Sigmoid colon (tissue), 7 donors: ENCODE measurements around the gene C4A. TPM values are rescaled to one million over a fixed set of nuclear protein-coding genes. Genes with fewer than 3 reads are reported as not detected.
"Not testable (repeated sequence)": the region's sequence is repeated elsewhere in the genome, so short reads cannot be mapped to it uniquely, and the experiment has no call there.

Experiments used
- DNase-seq: peaks from one replicate; pipeline ENCODE4 v3.0.0-alpha.2; 2019
- H3K27ac ChIP-seq, 4 donors: fragments of 200-600 bp; sonication (generic); one replicate each; pipeline ENCODE4 v1.5.1; 2016 to 2019; ENCODE audit warnings: mild to moderate bottlenecking in 1 of 4
- H3K27me3 ChIP-seq, 3 donors: fragments of 200-600 bp; sonication (generic); one replicate each; pipeline ENCODE4 v1.5.1; 2019; ENCODE audit warnings: mild to moderate bottlenecking in 1 of 3
- H3K36me3 ChIP-seq, 4 donors: fragments of 200-600 bp; sonication (generic); one replicate each; pipeline ENCODE4 v1.5.1; 2016 to 2019
- H3K4me1 ChIP-seq, 4 donors: fragments of 200-600 bp; sonication (generic); one replicate each; pipeline ENCODE4 v1.5.1; 2017 to 2019
- H3K4me3 ChIP-seq, 4 donors: fragments of 200-600 bp; sonication (generic); one replicate each; pipeline ENCODE4 v1.5.1; 2017 to 2019; ENCODE audit warnings: mild to moderate bottlenecking in 2 of 4, moderate library complexity in 1 of 4
- H3K9me3 ChIP-seq, 4 donors: fragments of 200-600 bp in 3 of 4; sonication (generic) in 3 of 4; one replicate each; pipeline versions ENCODE4 v1.5.1 to v1.6.1; 2013 to 2019
- CTCF ChIP-seq, 4 experiments: fragments of 450-650 bp in 3 of 4; fragments of 200-600 bp in 1 of 4; IDR thresholded peaks; one replicate each; pipeline ENCODE4 v1.5.1; 2016 to 2019; ENCODE audit warnings: antibody characterized with exemption in 4 of 4, mild to moderate bottlenecking in 3 of 4, moderate library complexity in 2 of 4
- EP300 ChIP-seq, 4 donors: sonication (generic); formaldehyde crosslinking; IDR thresholded peaks; one replicate each; pipeline ENCODE4 v1.6.1; 2017; ENCODE audit warnings: antibody characterized with exemption in 4 of 4
- POLR2A ChIP-seq, 2 donors: fragments of 450-650 bp; IDR thresholded peaks; one replicate each; pipeline ENCODE4 v1.6.1; 2016; ENCODE audit warnings: antibody characterized with exemption in 2 of 2, mild to moderate bottlenecking in 2 of 2, moderate library complexity in 2 of 2
- POLR2AphosphoS5 ChIP-seq, 4 donors: sonication (generic); formaldehyde crosslinking; IDR thresholded peaks; one replicate each; pipeline ENCODE4 v1.6.1; 2017; ENCODE audit warnings: antibody characterized with exemption in 4 of 4
- WGBS, 2 donors: extraction: QIAGEN DNeasy Blood & Tissue Kit; methylation state at CpG; one replicate each; pipeline ENCODE4 v1.1.7; 2013; 5-methylcytosine and 5-hydroxymethylcytosine counted together
- intact Hi-C: fragments of 100-400 bp; cut with DNase I; formaldehyde crosslinking; loops from one replicate; pipeline ENCODE4 v1.15.1; 2023
- polyA plus RNA-seq, 3 donors: library from polyadenylated mRNA; stranded (reverse); fragments of 200-250 nt; gene quantifications; one replicate each; pipeline ENCODE4 v1.2.3, GENCODE V29; 2013
- small RNA-seq, 3 donors: library from RNA; depleted of rRNA; stranded (forward); fragments of <200 nt; gene quantifications; one replicate each; pipeline ENCODE3, GENCODE V24; 2016
- total RNA-seq, 4 donors: library from RNA; depleted of rRNA; stranded (reverse); fragments of >200 nt; gene quantifications; one replicate each; pipeline ENCODE4 v1.1.0, GENCODE V29; 2016
- donor health status: healthy with polysubstance abuse.
- donor health status: Bipolar disorder and iron deficiency.
- donor health status: healthy.

C4A gene
- total and polyA plus RNA-seq, 7 donors = 2.3 to 254 (median 63.4) TPM

DNA sequence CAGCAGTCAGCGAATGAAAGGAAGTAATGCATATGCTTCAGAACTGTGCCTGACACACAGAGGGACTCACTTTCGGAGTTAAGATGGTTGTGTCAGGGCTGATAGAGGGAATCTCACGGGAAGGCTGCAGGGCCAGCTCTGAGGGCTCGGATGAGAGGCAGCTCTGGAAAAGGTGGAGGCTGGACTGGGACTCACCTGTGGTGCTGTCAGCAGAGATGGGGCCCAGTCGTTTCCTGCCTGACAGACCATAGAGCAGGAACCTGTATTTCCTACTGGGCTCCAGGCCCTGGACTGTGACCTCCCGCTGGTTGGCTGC is 65.6 kb downstream of the C4A start:
- whole genome bisulfite sequencing, 2 donors = 80 to 81% methylated on average over 6 of the region's 6 CpGs
- Histone ChIP-seq H3K4me1 (peaks cover 0 to 29% (median 27%) of the 10 kb centered on the region in 4 donors), H3K9me3 (no peaks in the 10 kb centered on the region), H3K27me3 (no peaks in the 10 kb centered on the region), H3K4me3 (no peak overlapping the region), H3K36me3 (no peaks in the 10 kb centered on the region), H3K27ac (peak overlapping the region; percentile 54 to 83 (median 66))
- TF ChIP-seq POLR2A (IDR thresholded peaks at IDR 0.05) = no peak
- no peak for TF ChIP-seq EP300 (IDR thresholded peaks at IDR 0.05)
- TF ChIP-seq POLR2AphosphoS5 (IDR thresholded peaks at IDR 0.05) = no peak
- no peak for TF ChIP-seq CTCF (IDR thresholded peaks at IDR 0.05)
- intact Hi-C loops = loop anchor here (10.0 kb wide), 2 partner anchors 67 to 107 kb away; partner anchors contain the start of genes PPT2 and PRRT1
- peak; percentile 66 for DNase-seq

- intact Hi-C loops = loop anchor here (10.0 kb wide), 2 partner anchors 67 to 107 kb away; partner anchors contain the start of genes PPT2 and PRRT1
- Histone ChIP-seq H3K9me3 (no peaks in the 10 kb centered on the region), H3K36me3 (no peaks in the 10 kb centered on the region), H3K4me1 (peaks cover 0 to 29% (median 27%) of the 10 kb centered on the region in 4 donors), H3K27me3 (no peaks in the 10 kb centered on the region), H3K27ac (peak overlapping the region; percentile 54 to 83 (median 66)), H3K4me3 (no peak overlapping the region)
- TF ChIP-seq POLR2A (IDR thresholded peaks at IDR 0.05) (no peak), CTCF (IDR thresholded peaks at IDR 0.05) (peak; percentile 72 to 93 (median 77)), EP300 (IDR thresholded peaks at IDR 0.05) (no peak), POLR2AphosphoS5 (IDR thresholded peaks at IDR 0.05) (no peak)
- 43 to 51% methylated on average over 42 of the region's 42 CpGs for WGBS, 2 donors
- peak; percentile 89 for DNase-seq
Observed at GRCh38 chr6:32047855-32048766, 66.3 kb downstream of the C4A start.

DNA sequence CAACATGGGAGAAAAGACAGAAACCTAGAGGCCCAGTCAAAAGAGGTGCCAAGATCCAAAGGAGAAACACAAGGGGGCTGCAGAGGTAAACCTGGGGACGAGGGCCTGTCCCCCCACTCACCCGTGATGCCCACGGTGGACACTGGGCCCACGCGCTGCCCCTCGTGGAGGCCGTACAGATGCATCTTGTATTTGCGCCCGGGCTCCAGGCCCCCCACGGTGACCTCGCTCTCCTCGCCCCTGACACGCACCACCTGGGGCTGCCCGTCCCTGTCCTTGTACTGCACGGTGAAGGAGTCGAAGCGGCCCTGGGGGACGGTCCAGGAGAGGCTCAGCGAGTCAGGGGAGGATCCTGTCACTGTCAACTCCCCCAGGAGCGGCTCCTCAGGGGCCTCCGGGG is 67.3 kb downstream of the C4A start:
- H3K9me3 ChIP-seq, H3K27me3 ChIP-seq, DNase-seq, H3K4me3 ChIP-seq, H3K36me3 ChIP-seq: not testable (repeated sequence)
- Histone ChIP-seq H3K27ac (peak overlapping the region in 3 of 4 donors; percentile 3 to 73 (median 54)), H3K4me1 (peaks cover 0 to 29% (median 27%) of the 10 kb centered on the region in 4 donors)
- WGBS, 2 donors = 94 to 96% methylated on average over 21 of the region's 21 CpGs
- intact Hi-C loops = loop anchor here (10.0 kb wide), 2 partner anchors 66 to 106 kb away; partner anchors contain the start of genes PPT2 and PRRT1

DNA sequence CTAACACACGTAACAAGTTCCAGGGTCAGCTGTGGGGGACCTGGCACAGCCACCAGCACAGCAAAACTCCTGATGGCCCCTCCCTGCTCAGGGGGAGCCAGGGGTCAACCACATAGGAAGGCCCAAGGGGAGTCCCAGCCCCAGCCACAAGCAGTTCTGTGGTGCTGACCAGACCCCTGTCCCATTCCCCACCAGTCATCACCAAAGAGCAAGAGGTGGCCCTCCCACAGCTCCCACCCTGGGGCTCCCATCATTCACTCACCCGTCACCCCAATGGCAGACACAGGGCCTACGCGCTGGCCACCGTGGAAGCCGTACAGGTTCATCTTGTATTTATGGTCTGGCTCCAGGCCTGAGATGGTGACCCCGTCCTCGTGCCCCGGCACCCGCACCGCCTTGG is 67.9 kb downstream of the C4A start:
- H3K9me3 ChIP-seq, DNase-seq, H3K36me3 ChIP-seq, H3K27me3 ChIP-seq, H3K4me3 ChIP-seq: not testable (repeated sequence)
- 87 to 94% methylated on average over 11 of the region's 11 CpGs for WGBS, 2 donors
- Histone ChIP-seq H3K27ac (peak overlapping the region in 2 of 4 donors; percentile 3 to 54), H3K4me1 (peaks cover 0 to 29% (median 27%) of the 10 kb centered on the region in 4 donors)
- intact Hi-C loops = loop anchor here (10.0 kb wide), 2 partner anchors 65 to 105 kb away; partner anchors contain the start of genes PPT2 and PRRT1

- Histone ChIP-seq H3K4me1 (peaks cover 0 to 29% (median 27%) of the 10 kb centered on the region in 4 donors), H3K27ac (no peak overlapping the region), H3K36me3 (no peaks in the 10 kb centered on the region), H3K4me3 (no peak overlapping the region), H3K9me3 (no peaks in the 10 kb centered on the region), H3K27me3 (no peaks in the 10 kb centered on the region)
- no peak for DNase-seq
- no peak for TF ChIP-seq POLR2AphosphoS5 (IDR thresholded peaks at IDR 0.05)
- no peak for TF ChIP-seq POLR2A (IDR thresholded peaks at IDR 0.05)
- no peak for TF ChIP-seq CTCF (IDR thresholded peaks at IDR 0.05)
- no peak for TF ChIP-seq EP300 (IDR thresholded peaks at IDR 0.05)
- intact Hi-C loops = no loop called here
- WGBS, 2 donors = 67 to 78% methylated on average over 5 of the region's 5 CpGs
Observed at GRCh38 chr6:32050562-32050961, 68.7 kb downstream of the C4A start.

Small RNA genes within 50 kb of the gene (small RNA-seq; reads per million reads assigned to genes)
- gene AL645922.1 = 0 reads per million in 3 donors

Other genes with a start within 250 kb of the C4A start
Only the 30 nearest of the 32 such genes appear.
- gene SAPCD1, start 219.4 kb upstream of the C4A start, total RNA-seq = 1 to 10 TPM in 3 of 4 donors, not detected in 1; 1.8 to 6.5 (median 4.2) TPM
- 1 to 10 TPM in 2 of 3 donors, not detected in 1; 1.2 to 8.7 TPM for gene SAPCD1, start 219.4 kb upstream of the C4A start, polyA plus RNA-seq
- gene VWA7, start 204.7 kb upstream of the C4A start, total RNA-seq = 1 to 10 TPM in 1 of 4 donors, under 1 TPM in 2, not detected in 1; 0.14 to 3.9 (median 0.71) TPM
- gene VWA7, start 204.7 kb upstream of the C4A start, polyA plus RNA-seq = 1 to 10 TPM; 2.8 to 6.0 (median 3.6) TPM
- 10 to 100 TPM; 16.0 to 36.2 (median 27.7) TPM for gene VARS1, start 186.3 kb upstream of the C4A start, total RNA-seq
- 10 to 100 TPM in 1 of 3 donors, 1 to 10 TPM in 2; 6.0 to 50.9 (median 6.0) TPM for gene VARS1, start 186.3 kb upstream of the C4A start, polyA plus RNA-seq
- gene LSM2, start 175.1 kb upstream of the C4A start, total RNA-seq = 10 to 100 TPM; 29.6 to 53.5 (median 48.1) TPM
- gene LSM2, start 175.1 kb upstream of the C4A start, polyA plus RNA-seq = 10 to 100 TPM; 28.4 to 94.7 (median 49.9) TPM
- 1 to 10 TPM; 1.1 to 2.3 (median 1.8) TPM for gene HSPA1L, start 166.8 kb upstream of the C4A start, total RNA-seq
- 1 to 10 TPM in 1 of 3 donors, under 1 TPM in 2; 0.23 to 1.2 (median 0.60) TPM for gene HSPA1L, start 166.8 kb upstream of the C4A start, polyA plus RNA-seq
- 100 to 1,000 TPM; 147 to 321 (median 168) TPM for gene HSPA1A, start 166.5 kb upstream of the C4A start, total RNA-seq
- 10 to 100 TPM; 39.0 to 70.1 (median 63.1) TPM for gene HSPA1A, start 166.5 kb upstream of the C4A start, polyA plus RNA-seq
- 100 to 1,000 TPM in 3 of 4 donors, 10 to 100 TPM in 1; 72.6 to 237 (median 113) TPM for gene HSPA1B, start 154.3 kb upstream of the C4A start, total RNA-seq
- gene HSPA1B, start 154.3 kb upstream of the C4A start, polyA plus RNA-seq = 100 to 1,000 TPM in 1 of 3 donors, 10 to 100 TPM in 2; 63.1 to 116 (median 64.3) TPM
- gene NEU1, start 119.2 kb upstream of the C4A start, total RNA-seq = 10 to 100 TPM; 31.3 to 43.2 (median 33.6) TPM
- 10 to 100 TPM; 15.0 to 41.1 (median 31.9) TPM for gene NEU1, start 119.2 kb upstream of the C4A start, polyA plus RNA-seq
- gene SLC44A4, start 103.1 kb upstream of the C4A start, total RNA-seq = 1 to 10 TPM in 2 of 4 donors, not detected in 2; 1.4 to 8.0 TPM
- gene SLC44A4, start 103.1 kb upstream of the C4A start, polyA plus RNA-seq = 100 to 1,000 TPM in 2 of 3 donors, 10 to 100 TPM in 1; 78.1 to 252 (median 106) TPM
- gene EHMT2, start 84.4 kb upstream of the C4A start, total RNA-seq = 10 to 100 TPM; 31.3 to 34.3 (median 33.8) TPM
- 10 to 100 TPM; 11.8 to 45.0 (median 17.4) TPM for gene EHMT2, start 84.4 kb upstream of the C4A start, polyA plus RNA-seq
- gene ZBTB12, start 80.0 kb upstream of the C4A start, total RNA-seq = 1 to 10 TPM in 3 of 4 donors, under 1 TPM in 1; 0.83 to 2.1 (median 1.1) TPM
- 1 to 10 TPM in 2 of 3 donors, under 1 TPM in 1; 0.92 to 4.3 (median 1.2) TPM for gene ZBTB12, start 80.0 kb upstream of the C4A start, polyA plus RNA-seq
- gene C2, start 54.3 kb upstream of the C4A start, total RNA-seq = 10 to 100 TPM in 3 of 4 donors, 1 to 10 TPM in 1; 4.9 to 17.7 (median 13.6) TPM
- 10 to 100 TPM; 10.2 to 39.2 (median 23.1) TPM for gene C2, start 54.3 kb upstream of the C4A start, polyA plus RNA-seq
- gene CFB, start 36.0 kb upstream of the C4A start, total RNA-seq = 10 to 100 TPM; 14.3 to 40.0 (median 28.7) TPM
- 100 to 1,000 TPM in 1 of 3 donors, 1 to 10 TPM in 2; 3.6 to 118 (median 9.5) TPM for gene CFB, start 36.0 kb upstream of the C4A start, polyA plus RNA-seq
- 10 to 100 TPM; 60.1 to 96.9 (median 75.8) TPM for gene NELFE, start 23.1 kb upstream of the C4A start, total RNA-seq
- 10 to 100 TPM; 52.5 to 73.5 (median 58.9) TPM for gene NELFE, start 23.1 kb upstream of the C4A start, polyA plus RNA-seq
- 10 to 100 TPM; 22.1 to 73.4 (median 33.4) TPM for gene SKIC2, start 22.9 kb upstream of the C4A start, total RNA-seq
- 10 to 100 TPM; 25.0 to 68.2 (median 30.6) TPM for gene SKIC2, start 22.9 kb upstream of the C4A start, polyA plus RNA-seq
- gene DXO, start 9.9 kb upstream of the C4A start, total RNA-seq = 10 to 100 TPM; 11.4 to 22.7 (median 18.3) TPM
- gene DXO, start 9.9 kb upstream of the C4A start, polyA plus RNA-seq = 10 to 100 TPM in 1 of 3 donors, 1 to 10 TPM in 2; 8.4 to 17.3 (median 9.9) TPM
- gene C4B, start 32.7 kb downstream of the C4A start, total RNA-seq = 100 to 1,000 TPM in 2 of 4 donors, 10 to 100 TPM in 2; 74.2 to 291 (median 155) TPM
- 10 to 100 TPM in 1 of 3 donors, 1 to 10 TPM in 2; 3.2 to 64.7 (median 4.2) TPM for gene C4B, start 32.7 kb downstream of the C4A start, polyA plus RNA-seq
- 1 to 10 TPM; 1.1 to 4.9 (median 3.2) TPM for gene CYP21A2, start 56.4 kb downstream of the C4A start, total RNA-seq
- gene CYP21A2, start 56.4 kb downstream of the C4A start, polyA plus RNA-seq = 1 to 10 TPM in 1 of 3 donors, under 1 TPM in 1, not detected in 1; 0.57 to 1.2 TPM
- 100 to 1,000 TPM in 3 of 4 donors, 10 to 100 TPM in 1; 66.0 to 224 (median 116) TPM for gene TNXB, start 127.3 kb downstream of the C4A start, total RNA-seq
- gene TNXB, start 127.3 kb downstream of the C4A start, polyA plus RNA-seq = 10 to 100 TPM in 1 of 3 donors, 1 to 10 TPM in 2; 1.4 to 16.4 (median 7.2) TPM
- gene ATF6B, start 146.2 kb downstream of the C4A start, total RNA-seq = 10 to 100 TPM; 24.5 to 73.4 (median 24.8) TPM
- 10 to 100 TPM; 10.9 to 93.6 (median 14.4) TPM for gene ATF6B, start 146.2 kb downstream of the C4A start, polyA plus RNA-seq
- 1 to 10 TPM; 2.1 to 5.5 (median 4.2) TPM for gene FKBPL, start 148.2 kb downstream of the C4A start, total RNA-seq
- gene FKBPL, start 148.2 kb downstream of the C4A start, polyA plus RNA-seq = 10 to 100 TPM in 1 of 3 donors, 1 to 10 TPM in 2; 4.9 to 10.4 (median 6.0) TPM
- gene PRRT1, start 169.9 kb downstream of the C4A start, total RNA-seq = 1 to 10 TPM; 1.8 to 6.1 (median 3.1) TPM
- 1 to 10 TPM in 2 of 3 donors, under 1 TPM in 1; 0.46 to 3.3 (median 1.8) TPM for gene PRRT1, start 169.9 kb downstream of the C4A start, polyA plus RNA-seq
- gene PPT2, start 172.1 kb downstream of the C4A start, total RNA-seq = 100 to 1,000 TPM in 2 of 4 donors, 10 to 100 TPM in 2; 15.5 to 126 (median 62.7) TPM
- gene PPT2, start 172.1 kb downstream of the C4A start, polyA plus RNA-seq = 10 to 100 TPM in 1 of 3 donors, 1 to 10 TPM in 2; 3.0 to 13.0 (median 5.4) TPM
- 10 to 100 TPM in 3 of 4 donors, 1 to 10 TPM in 1; 8.1 to 24.4 (median 14.3) TPM for gene EGFL8, start 182.5 kb downstream of the C4A start, total RNA-seq
- 10 to 100 TPM in 2 of 3 donors, 1 to 10 TPM in 1; 2.3 to 15.1 (median 13.8) TPM for gene EGFL8, start 182.5 kb downstream of the C4A start, polyA plus RNA-seq
- gene AGPAT1, start 194.0 kb downstream of the C4A start, total RNA-seq = 10 to 100 TPM; 32.4 to 45.7 (median 36.5) TPM
- gene AGPAT1, start 194.0 kb downstream of the C4A start, polyA plus RNA-seq = 10 to 100 TPM; 36.6 to 54.2 (median 37.9) TPM
- gene RNF5, start 196.3 kb downstream of the C4A start, total RNA-seq = 100 to 1,000 TPM in 2 of 4 donors, 10 to 100 TPM in 2; 61.5 to 118 (median 95.1) TPM
- gene RNF5, start 196.3 kb downstream of the C4A start, polyA plus RNA-seq = 100 to 1,000 TPM in 2 of 3 donors, 10 to 100 TPM in 1; 95.2 to 220 (median 189) TPM
- 1 to 10 TPM; 1.9 to 8.9 (median 5.3) TPM for gene AGER, start 202.2 kb downstream of the C4A start, total RNA-seq
- 10 to 100 TPM in 1 of 3 donors, 1 to 10 TPM in 1, not detected in 1; 2.4 to 10.6 TPM for gene AGER, start 202.2 kb downstream of the C4A start, polyA plus RNA-seq
- gene PBX2, start 208.1 kb downstream of the C4A start, total RNA-seq = 10 to 100 TPM; 53.6 to 67.7 (median 57.0) TPM
- gene PBX2, start 208.1 kb downstream of the C4A start, polyA plus RNA-seq = 10 to 100 TPM; 16.6 to 55.2 (median 19.8) TPM
- 10 to 100 TPM in 3 of 4 donors, 1 to 10 TPM in 1; 5.0 to 13.3 (median 10.4) TPM for gene GPSM3, start 210.6 kb downstream of the C4A start, total RNA-seq
- gene GPSM3, start 210.6 kb downstream of the C4A start, polyA plus RNA-seq = 10 to 100 TPM; 15.5 to 56.2 (median 15.6) TPM
- gene NOTCH4, start 242.0 kb downstream of the C4A start, total RNA-seq = 10 to 100 TPM in 1 of 4 donors, 1 to 10 TPM in 3; 5.4 to 23.0 (median 6.3) TPM
- gene NOTCH4, start 242.0 kb downstream of the C4A start, polyA plus RNA-seq = 1 to 10 TPM; 1.2 to 9.9 (median 1.8) TPM